Common myeloid progenitor, CD34-positive (primary cell): Measurements from ENCODE around the gene RTN4RL1.

Experiments used
- CTCF ChIA-PET: fragments of 350-600 bp; sonication (Branson Sonifier 250); formaldehyde crosslinking; loops from one replicate; lab custom pipeline; 2021; ENCODE audit warnings: antibody characterized with exemption; lab: Charles Lee
- POLR2A ChIA-PET: fragments of 350-600 bp; sonication (Branson Sonifier 250); formaldehyde crosslinking; loops from one replicate; lab custom pipeline; 2021; ENCODE audit warnings: antibody characterized with exemption; lab: Charles Lee
- DNase-seq, 3 donors: peaks; one replicate each; pipeline versions ENCODE4 v3.0.0 to v3.0.0-alpha.2; 2013
- H3K27ac ChIP-seq, 2 experiments: 1 replicate in 1 of 2; 2 replicates in 1 of 2; pipeline ENCODE4 v1.7.0; 2013; ENCODE audit warnings: inconsistent platforms in 2 of 2, low read length in 2 of 2, mild to moderate bottlenecking in 2 of 2, low read depth in 1 of 2, moderate library complexity in 1 of 2; ENCODE audit not compliant: severe bottlenecking in 2 of 2, insufficient read depth in 1 of 2, poor library complexity in 1 of 2
- H3K27me3 ChIP-seq, 5 experiments: replicated peaks in 2 of 5; 1 replicate in 3 of 5; 2 replicates in 2 of 5; pipeline versions ENCODE4 v1.6.1 to v1.7.0; 2013; ENCODE audit warnings: low read length in 4 of 5, mild to moderate bottlenecking in 2 of 5, moderate library complexity in 2 of 5, inconsistent platforms in 1 of 5; ENCODE audit not compliant: insufficient read depth in 5 of 5, control insufficient read depth in 4 of 5
- H3K36me3 ChIP-seq, 4 experiments: 1 replicate in 2 of 4; 2 replicates in 2 of 4; pipeline versions ENCODE4 v1.6.1 to v1.7.0; 2013; ENCODE audit warnings: low read length in 3 of 4, control low read depth in 1 of 4, mild to moderate bottlenecking in 1 of 4; ENCODE audit not compliant: control insufficient read depth in 4 of 4, insufficient read depth in 4 of 4
- H3K4me1 ChIP-seq, 4 experiments: 1 replicate in 3 of 4; 2 replicates in 1 of 4; pipeline versions ENCODE4 v1.6.1 to v1.7.1; 2013; ENCODE audit warnings: low read length in 3 of 4, mild to moderate bottlenecking in 3 of 4, control low read depth in 1 of 4, inconsistent platforms in 1 of 4, moderate library complexity in 1 of 4; ENCODE audit not compliant: control insufficient read depth in 4 of 4, insufficient read depth in 4 of 4; ENCODE audit errors: control extremely low read depth in 1 of 4
- H3K4me3 ChIP-seq, 7 experiments: 1 replicate in 4 of 7; 2 replicates in 3 of 7; pipeline versions ENCODE4 v1.5.1 to v1.7.0; 2013; ENCODE audit warnings: mild to moderate bottlenecking in 7 of 7, low read length in 6 of 7, moderate library complexity in 6 of 7, inconsistent platforms in 2 of 7, low read depth in 2 of 7, control low read depth in 1 of 7; ENCODE audit not compliant: insufficient read depth in 4 of 7, control insufficient read depth in 1 of 7; ENCODE audit errors: extremely low read depth in 1 of 7
- H3K9me3 ChIP-seq, 5 experiments: 1 replicate in 4 of 5; 2 replicates in 1 of 5; pipeline versions ENCODE4 v1.6.1 to v1.7.1; 2013; ENCODE audit warnings: low read length in 4 of 5, mild to moderate bottlenecking in 2 of 5, inconsistent platforms in 1 of 5, low read depth in 1 of 5, moderate library complexity in 1 of 5; ENCODE audit not compliant: control insufficient read depth in 4 of 5, insufficient read depth in 2 of 5; ENCODE audit errors: control extremely low read depth in 1 of 5
- WGBS: methylation state at CpG from one replicate; pipeline ENCODE4 v1.1.5; 2013; ENCODE audit not compliant: insufficient coverage; 5-methylcytosine and 5-hydroxymethylcytosine counted together

RTN4RL1 gene

DNA sequence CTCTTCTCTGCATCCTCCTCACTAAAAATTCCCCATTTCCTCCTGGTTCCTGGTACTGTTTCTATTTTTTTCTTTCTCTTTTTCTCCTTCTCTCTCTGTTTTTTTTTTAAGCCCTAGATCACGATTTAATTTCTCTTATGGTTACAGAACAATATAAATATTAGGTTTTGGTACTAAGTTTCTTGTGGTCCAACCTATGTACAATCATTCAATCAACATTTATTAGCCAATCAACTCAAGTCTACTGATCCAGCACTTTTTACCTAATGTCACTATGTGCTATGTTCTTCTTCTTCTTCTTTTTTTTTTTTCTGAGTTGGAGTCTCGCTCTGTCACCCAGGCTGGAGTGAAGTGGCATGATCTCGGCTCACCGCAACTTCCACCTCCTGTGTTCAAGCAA lies 12.6 kb downstream of the RTN4RL1 start:
- DNase-seq = no peak
- H3K4me3 ChIP-seq = no peak overlapping the region
- H3K27me3 ChIP-seq = peaks cover 0 to 3% (median 0%) of the 10 kb centered on the region in 5 experiments
- peaks cover 0 to 10% (median 3%) of the 10 kb centered on the region in 4 experiments for H3K4me1 ChIP-seq
- 100% methylated on average over 3 of the region's 4 CpGs for WGBS
- H3K27ac ChIP-seq = no peak overlapping the region
- ChIA-PET CTCF (no interaction called here), POLR2A (no interaction called here)
- H3K36me3 ChIP-seq = no peaks in the 10 kb centered on the region
- H3K9me3 ChIP-seq = peaks cover 0 to 5% (median 0%) of the 10 kb centered on the region in 5 experiments

DNA sequence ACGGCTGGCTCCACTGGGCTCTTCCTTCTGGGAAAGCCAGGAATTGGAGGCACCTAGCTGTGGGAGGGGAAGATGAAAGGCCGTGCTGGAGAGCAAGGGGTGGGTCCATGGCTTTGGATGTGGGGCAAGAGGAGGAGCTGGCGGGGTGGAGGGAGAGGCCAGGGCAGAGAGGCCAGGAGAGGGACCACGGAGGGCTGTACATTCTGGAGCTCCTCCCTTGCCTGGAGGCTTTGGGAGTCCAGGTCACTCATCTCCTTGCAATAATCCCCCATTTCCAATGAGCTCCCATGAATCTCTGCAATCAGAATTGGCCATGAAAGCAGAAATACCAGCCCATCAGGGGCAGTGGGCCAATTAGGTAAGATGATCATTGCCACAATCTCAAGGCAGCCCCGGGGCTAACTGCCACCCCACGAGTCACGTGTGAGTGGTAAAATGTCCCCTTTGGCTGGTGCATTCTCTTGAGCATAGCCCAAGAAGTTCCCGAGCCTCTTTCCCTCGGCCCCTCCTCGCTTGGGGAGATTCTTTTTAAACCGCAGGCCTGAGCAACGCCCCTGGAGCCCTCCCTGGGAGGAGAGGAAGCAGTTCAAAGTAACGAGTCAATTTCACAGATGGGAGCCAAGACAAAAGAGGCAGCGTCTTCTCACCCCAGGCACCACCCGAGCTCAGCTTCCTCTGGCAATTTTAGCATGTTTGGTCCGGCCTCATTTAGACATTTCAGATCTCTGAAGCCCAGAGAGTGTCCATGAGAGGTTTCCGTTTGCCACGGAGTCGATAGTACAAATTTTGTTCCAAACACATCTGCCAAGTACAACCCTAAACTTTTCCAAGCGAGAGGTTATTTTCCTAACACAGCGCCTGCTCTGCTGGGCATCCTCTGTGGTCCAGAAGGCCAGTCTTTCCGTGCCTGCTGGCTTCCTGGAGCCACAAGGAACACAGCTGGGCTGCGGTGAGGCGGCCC lies 13.4 kb downstream of the RTN4RL1 start:
- WGBS = 61% methylated on average over 23 of the region's 24 CpGs
- POLR2A ChIA-PET = interaction anchor here (0.6 kb wide), 1 partner anchor 172 kb away, joined by 3 read pairs; no protein-coding TSS in a partner anchor
- CTCF ChIA-PET = no interaction called here

GRCh38 chr17:2009737-2010136 lies 15.4 kb downstream of the RTN4RL1 start:
- no peak overlapping the region for H3K4me3 ChIP-seq
- 98% methylated on average over 10 of the region's 10 CpGs for WGBS
- peaks cover 0 to 3% (median 0%) of the 10 kb centered on the region in 5 experiments for H3K27me3 ChIP-seq
- H3K36me3 ChIP-seq = no peaks in the 10 kb centered on the region
- H3K27ac ChIP-seq = no peak overlapping the region
- H3K9me3 ChIP-seq = peaks cover 0 to 5% (median 0%) of the 10 kb centered on the region in 5 experiments
- no peak for DNase-seq
- POLR2A ChIA-PET = interaction anchor here (0.6 kb wide), 1 partner anchor 46 kb away, joined by 3 read pairs; no protein-coding TSS in a partner anchor
- CTCF ChIA-PET = interaction anchor here (0.7 to 1.8 kb wide), 3 partner anchors 12 to 30 kb away, joined by 3 read pairs; no protein-coding TSS in a partner anchor
- peaks cover 0 to 10% (median 3%) of the 10 kb centered on the region in 4 experiments for H3K4me1 ChIP-seq

More for the DNA sequence above, 13.4 kb downstream of the RTN4RL1 start:
- Histone ChIP-seq H3K27me3 (peaks cover 0 to 3% (median 0%) of the 10 kb centered on the region in 5 experiments), H3K4me3 (peak overlapping the region in 2 of 7 experiments; percentile 15 to 27), H3K4me1 (peaks cover 0 to 10% (median 3%) of the 10 kb centered on the region in 4 experiments), H3K36me3 (no peaks in the 10 kb centered on the region), H3K27ac (no peak overlapping the region), H3K9me3 (peaks cover 0 to 5% (median 0%) of the 10 kb centered on the region in 5 experiments)
- DNase-seq = peak in 2 of 3 donors; percentile 26 to 42

- CTCF ChIA-PET = no interaction called here
- no peak overlapping the region for H3K27ac ChIP-seq
- H3K9me3 ChIP-seq = peaks cover 0 to 5% (median 0%) of the 10 kb centered on the region in 5 experiments
- DNase-seq = no peak
- WGBS = 87% methylated on average over 9 of the region's 15 CpGs
- H3K36me3 ChIP-seq = no peaks in the 10 kb centered on the region
- POLR2A ChIA-PET = no interaction called here
- peaks cover 0 to 3% (median 0%) of the 10 kb centered on the region in 5 experiments for H3K27me3 ChIP-seq
- peaks cover 0 to 10% (median 3%) of the 10 kb centered on the region in 4 experiments for H3K4me1 ChIP-seq
- no peak overlapping the region for H3K4me3 ChIP-seq
These were observed 16.6 kb downstream of the RTN4RL1 start for GRCh38 chr17:2008332-2009126.

DNA sequence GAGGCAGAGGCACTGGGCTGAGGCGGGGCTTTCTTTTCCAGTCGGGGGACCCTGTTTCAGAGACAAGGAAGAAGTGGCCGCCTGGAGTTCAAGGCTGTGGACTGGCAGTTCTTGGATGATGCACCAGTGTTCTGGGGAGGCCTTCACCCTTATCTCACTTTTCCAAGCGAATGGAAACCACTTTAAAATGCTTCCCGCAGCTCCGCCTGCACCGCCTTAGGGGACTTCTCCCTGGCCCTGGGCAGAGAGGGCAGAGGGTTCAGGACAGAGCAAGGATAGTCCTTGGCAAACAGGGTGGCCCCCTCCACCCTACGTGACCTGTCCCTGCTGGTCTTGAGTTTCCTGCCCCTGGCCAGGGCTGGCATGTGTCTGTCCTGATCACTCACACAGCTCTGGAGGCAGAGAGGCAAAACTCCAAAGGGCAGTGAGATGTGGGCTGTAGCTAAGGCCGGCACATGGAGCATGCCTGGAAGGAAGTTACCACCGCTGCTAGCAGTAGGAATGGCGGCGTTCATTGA lies 20.6 kb downstream of the RTN4RL1 start:
- ChIA-PET CTCF (interaction anchor here (1.0 kb wide), 1 partner anchor 9 kb away, joined by 4 read pairs; no protein-coding TSS in a partner anchor), POLR2A (interaction anchor here (0.6 kb wide), 1 partner anchor 33 kb away, joined by 8 read pairs; no protein-coding TSS in a partner anchor)
- WGBS = 93% methylated on average over 9 of the region's 12 CpGs
- H3K4me1 ChIP-seq = peaks cover 0 to 5% (median 5%) of the 10 kb centered on the region in 4 experiments
- peaks cover 0 to under 1% (median 0%) of the 10 kb centered on the region in 5 experiments for H3K27me3 ChIP-seq
- H3K9me3 ChIP-seq = no peaks in the 10 kb centered on the region
- DNase-seq = no peak
- no peak overlapping the region for H3K27ac ChIP-seq
- H3K4me3 ChIP-seq = no peak overlapping the region
- no peaks in the 10 kb centered on the region for H3K36me3 ChIP-seq

GRCh38 chr17:2003525-2003924 lies 21.6 kb downstream of the RTN4RL1 start:
- CTCF ChIA-PET = interaction anchor here (0.6 kb wide), 1 partner anchor 12 kb away, joined by 3 read pairs; no protein-coding TSS in a partner anchor
- Histone ChIP-seq H3K9me3 (no peaks in the 10 kb centered on the region), H3K36me3 (no peaks in the 10 kb centered on the region), H3K4me3 (no peak overlapping the region), H3K4me1 (peaks cover 0 to 11% (median 8%) of the 10 kb centered on the region in 4 experiments), H3K27me3 (peaks cover 0 to 8% (median 2%) of the 10 kb centered on the region in 5 experiments), H3K27ac (no peak overlapping the region)
- POLR2A ChIA-PET = no interaction called here
- no peak for DNase-seq
- 95% methylated on average over 13 of the region's 13 CpGs for WGBS
